GM12801 (cell line): ENCODE data around the gene CAMSAP1.

Experiments
- CTCF ChIP-seq: IDR thresholded peaks from one replicate; pipeline ENCODE4 v1.5.1; 2011; ENCODE audit warnings: control low read depth; ENCODE audit not compliant: insufficient read length; ENCODE audit errors: extremely low read depth

CAMSAP1 gene

GRCh38 chr9:135865531-135865930 is 41.8 kb downstream of the CAMSAP1 start:
- TF ChIP-seq CTCF = no peak

- peak; percentile 51 for TF ChIP-seq CTCF
Observed at GRCh38 chr9:135864447-135865049, 42.8 kb downstream of the CAMSAP1 start.

- no peak for TF ChIP-seq CTCF
Observed at GRCh38 chr9:135862809-135863208, 44.5 kb downstream of the CAMSAP1 start.

- no peak for TF ChIP-seq CTCF
Observed at GRCh38 chr9:135858491-135859185, 48.7 kb downstream of the CAMSAP1 start.

GRCh38 chr9:135857843-135858242 is 49.5 kb downstream of the CAMSAP1 start:
- TF ChIP-seq CTCF = no peak

- TF ChIP-seq CTCF = no peak
Observed at GRCh38 chr9:135857371-135857786, 50.0 kb downstream of the CAMSAP1 start.

GRCh38 chr9:135851748-135852147 is 55.6 kb downstream of the CAMSAP1 start:
- TF ChIP-seq CTCF = no peak
